ENCODE results near the gene ATP5PD. TPM values are rescaled to one million over a fixed set of nuclear protein-coding genes. Genes with fewer than 3 reads are reported as not detected.

The ATP5PD gene
- total and polyA plus RNA-seq, 2 of the 13 experiments (the other 11 are each of a cell fraction or from before 2014, with no cell fraction given), result 158 to 428 TPM

DNA sequence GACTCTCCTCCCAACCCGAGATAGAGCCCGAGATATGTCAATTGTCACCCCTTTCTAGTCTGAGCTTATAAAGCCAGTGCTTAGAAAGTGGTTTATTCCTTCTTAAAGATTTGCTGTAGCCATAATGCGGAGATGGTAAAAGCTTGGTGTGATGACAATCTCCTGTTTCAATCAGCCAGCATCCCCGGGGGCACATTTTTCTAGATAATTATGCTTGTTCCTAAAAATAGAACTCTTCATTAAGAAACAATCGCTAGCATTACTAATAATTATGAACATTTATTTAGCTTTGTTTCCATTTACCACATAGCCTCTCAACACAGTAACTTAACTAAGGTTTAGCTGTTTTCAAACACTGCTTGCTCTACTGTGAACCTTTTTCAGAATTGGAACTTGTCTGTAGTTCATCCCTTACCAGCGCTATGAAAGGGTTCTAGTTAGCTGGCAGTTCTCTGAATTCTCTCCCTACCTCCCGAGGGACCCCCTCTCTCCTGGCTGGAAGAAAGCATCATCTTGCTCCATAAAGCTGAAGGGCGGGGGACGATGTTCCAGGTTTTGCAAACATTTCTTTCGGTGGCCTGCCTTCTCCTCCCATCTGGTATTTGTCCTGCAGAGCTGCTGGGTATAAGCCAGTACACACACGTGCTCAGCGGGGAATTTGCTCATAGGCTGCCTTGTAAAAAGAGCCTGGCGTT is 35.2 kb downstream of the ATP5PD start (continued):
- peak; percentile 44; the same call in 1 of the 2 replicates for TF ChIP-seq USF2 (IDR thresholded peaks at IDR 0.05; ENCODE audit: low read depth, low read length)
- TF ChIP-seq USF2 (CRISPR knock-in tag; IDR thresholded peaks at IDR 0.05; ENCODE audit: borderline replicate concordance), result 0 out of 2 replicates have a peak, but pooled peaks have one; percentile 23
- TF ChIP-seq ZNF329 (CRISPR knock-in tag; IDR thresholded peaks at IDR 0.05; ENCODE audit: low read depth), result no peak
- 0 out of 2 replicates have a peak, but pooled peaks have one; percentile 7 for TF ChIP-seq NPAS2 (CRISPR knock-in tag; IDR thresholded peaks at IDR 0.05; ENCODE audit: borderline replicate concordance)
- TF ChIP-seq, protein P1, sequence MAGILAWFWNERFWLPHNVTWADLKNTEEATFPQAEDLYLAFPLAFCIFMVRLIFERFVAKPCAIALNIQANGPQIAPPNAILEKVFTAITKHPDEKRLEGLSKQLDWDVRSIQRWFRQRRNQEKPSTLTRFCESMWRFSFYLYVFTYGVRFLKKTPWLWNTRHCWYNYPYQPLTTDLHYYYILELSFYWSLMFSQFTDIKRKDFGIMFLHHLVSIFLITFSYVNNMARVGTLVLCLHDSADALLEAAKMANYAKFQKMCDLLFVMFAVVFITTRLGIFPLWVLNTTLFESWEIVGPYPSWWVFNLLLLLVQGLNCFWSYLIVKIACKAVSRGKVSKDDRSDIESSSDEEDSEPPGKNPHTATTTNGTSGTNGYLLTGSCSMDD (CRISPR knock-in tag; IDR thresholded peaks at IDR 0.05), result no peak
- TF ChIP-seq MAX (IDR thresholded peaks at IDR 0.05), result 0 out of 2 replicates have a peak, but pooled peaks have one; percentile 23
- no peak for TF ChIP-seq HBP1 (CRISPR knock-in tag; IDR thresholded peaks at IDR 0.05; ENCODE audit: low read depth)
- TF ChIP-seq ZNF282 (IDR thresholded peaks at IDR 0.05; ENCODE audit: partially characterized antibody), result no peak
- no peak for TF ChIP-seq ZNF747 (CRISPR knock-in tag; IDR thresholded peaks at IDR 0.05; ENCODE audit: borderline replicate concordance)
- 0 out of 2 replicates have a peak, but pooled peaks have one; percentile 0 for TF ChIP-seq LBX2 (CRISPR knock-in tag; IDR thresholded peaks at IDR 0.05; ENCODE audit: borderline replicate concordance)
- no peak for TF ChIP-seq ZNF468 (CRISPR knock-in tag; IDR thresholded peaks at IDR 0.05)
- TF ChIP-seq DMTF1 (CRISPR knock-in tag; IDR thresholded peaks at IDR 0.05), result 0 out of 2 replicates have a peak, but pooled peaks have one; percentile 16
- TF ChIP-seq NFIC (IDR thresholded peaks at IDR 0.05; ENCODE audit: low read length), result no peak
- TF ChIP-seq WIZ (CRISPR knock-in tag; IDR thresholded peaks at IDR 0.05), result 0 out of 2 replicates have a peak, but pooled peaks have one; percentile 13
- TF ChIP-seq PAXIP1 (CRISPR knock-in tag; conservative IDR thresholded peaks at IDR 0.05), result no peak
